ENCODE results near the gene XPNPEP3.

DNA sequence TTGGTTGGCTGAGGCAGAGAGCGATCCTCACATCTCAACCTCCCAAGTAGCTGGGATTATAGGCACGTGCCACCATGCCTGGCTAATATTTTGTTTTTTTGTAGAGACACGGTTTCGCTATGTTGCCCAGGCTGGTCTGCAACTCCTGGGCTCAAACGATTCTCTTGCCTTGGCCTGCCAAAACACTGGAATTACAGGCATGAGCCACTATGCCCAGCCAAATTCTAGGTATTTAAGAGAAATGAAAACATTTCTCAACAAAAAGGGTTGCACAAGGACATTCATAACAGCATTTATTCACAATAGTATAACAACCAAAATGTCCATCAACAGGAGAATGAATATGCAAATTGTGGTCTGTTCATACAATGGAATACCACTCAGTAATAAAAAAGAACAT is 62.5 kb downstream of the XPNPEP3 start:
- TF ChIP-seq POLR2A (IDR thresholded peaks at IDR 0.05; ENCODE audit: low read depth, low read length) (no peak), EZH2 (IDR thresholded peaks at IDR 0.05; ENCODE audit: borderline replicate concordance, low read depth, low read length, severe bottlenecking) (no peak), POLR2AphosphoS5 (IDR thresholded peaks at IDR 0.05; ENCODE audit: insufficient read depth, low read depth, low read length) (no peak)
- TF ChIP-seq, protein P1, sequence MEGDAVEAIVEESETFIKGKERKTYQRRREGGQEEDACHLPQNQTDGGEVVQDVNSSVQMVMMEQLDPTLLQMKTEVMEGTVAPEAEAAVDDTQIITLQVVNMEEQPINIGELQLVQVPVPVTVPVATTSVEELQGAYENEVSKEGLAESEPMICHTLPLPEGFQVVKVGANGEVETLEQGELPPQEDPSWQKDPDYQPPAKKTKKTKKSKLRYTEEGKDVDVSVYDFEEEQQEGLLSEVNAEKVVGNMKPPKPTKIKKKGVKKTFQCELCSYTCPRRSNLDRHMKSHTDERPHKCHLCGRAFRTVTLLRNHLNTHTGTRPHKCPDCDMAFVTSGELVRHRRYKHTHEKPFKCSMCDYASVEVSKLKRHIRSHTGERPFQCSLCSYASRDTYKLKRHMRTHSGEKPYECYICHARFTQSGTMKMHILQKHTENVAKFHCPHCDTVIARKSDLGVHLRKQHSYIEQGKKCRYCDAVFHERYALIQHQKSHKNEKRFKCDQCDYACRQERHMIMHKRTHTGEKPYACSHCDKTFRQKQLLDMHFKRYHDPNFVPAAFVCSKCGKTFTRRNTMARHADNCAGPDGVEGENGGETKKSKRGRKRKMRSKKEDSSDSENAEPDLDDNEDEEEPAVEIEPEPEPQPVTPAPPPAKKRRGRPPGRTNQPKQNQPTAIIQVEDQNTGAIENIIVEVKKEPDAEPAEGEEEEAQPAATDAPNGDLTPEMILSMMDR (IDR thresholded peaks at IDR 0.05; ENCODE audit: extremely low read depth in 1 of 2, insufficient read depth in 1 of 2, low read depth in 1 of 2, low read length in 2 of 2): no peak
- TF ChIP-seq, protein P2, sequence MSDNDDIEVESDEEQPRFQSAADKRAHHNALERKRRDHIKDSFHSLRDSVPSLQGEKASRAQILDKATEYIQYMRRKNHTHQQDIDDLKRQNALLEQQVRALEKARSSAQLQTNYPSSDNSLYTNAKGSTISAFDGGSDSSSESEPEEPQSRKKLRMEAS (IDR thresholded peaks at IDR 0.05; ENCODE audit: insufficient read depth, insufficient read length): no peak
